ENCODE results near the gene TLL2. TPM values are rescaled to one million over a fixed set of nuclear protein-coding genes. Genes with fewer than 3 reads are reported as not detected.

TLL2 gene
- total and polyA plus RNA-seq, 2 donors (not counting 3 experiments of a cell fraction or from before 2014, with no cell fraction given): 0.03 to 0.20 TPM

DNA sequence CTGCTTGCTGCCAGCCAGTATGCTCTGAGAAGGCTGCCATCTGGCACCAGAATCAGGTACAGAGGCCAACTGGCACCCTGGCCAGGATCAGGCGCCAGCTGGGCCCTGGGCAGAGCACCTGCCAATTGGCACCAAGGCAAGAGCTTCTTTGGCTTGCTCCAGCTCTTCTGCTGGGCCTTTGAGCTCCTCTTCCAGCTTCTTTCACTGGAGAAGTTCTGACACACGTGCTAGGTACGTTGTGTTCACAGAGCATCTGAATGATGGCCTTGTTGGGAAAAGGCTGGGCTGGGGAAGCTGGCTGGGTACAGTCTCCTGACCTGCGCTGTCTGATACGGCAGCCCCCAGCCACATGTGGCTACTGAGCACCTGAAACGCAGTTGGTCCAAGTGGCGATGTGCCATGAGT is 123.3 kb downstream of the TLL2 start:
- no peaks in the 10 kb centered on the region for H3K9me1 ChIP-seq (replicated peaks; ENCODE audit: control insufficient read depth, extremely low read depth, insufficient read depth, low read length)
- H3K27ac ChIP-seq (ENCODE audit: insufficient read depth, low read depth, low read length): no peak overlapping the region
- dilution Hi-C loops (cut with MboI; ENCODE audit: extremely low pct_ligation_motif_present, low sequenced_read_pairs): no loop called here
- H3K4me3 ChIP-seq (replicated peaks in 1 of 3; ENCODE audit: insufficient read depth in 1 of 3, low read depth in 1 of 3, low read length in 3 of 3): no peak overlapping the region
- no peak for TF ChIP-seq EZH2 (IDR thresholded peaks at IDR 0.05; ENCODE audit: borderline replicate concordance, low read depth, low read length, severe bottlenecking)
- no peak for TF ChIP-seq FOS (IDR thresholded peaks at IDR 0.05; ENCODE audit: borderline replicate concordance, insufficient read depth, low read length)
- no peak for TF ChIP-seq MYC (IDR thresholded peaks at IDR 0.05; ENCODE audit: low read depth, low read length)
- no peak for TF ChIP-seq GATA2 (IDR thresholded peaks at IDR 0.05; ENCODE audit: insufficient read depth, insufficient read length, low read depth, low read length)
- no peak for TF ChIP-seq JUN (IDR thresholded peaks at IDR 0.05; ENCODE audit: borderline replicate concordance, insufficient read depth, insufficient read length, low read depth)
- TF ChIP-seq POLR2AphosphoS5 (IDR thresholded peaks at IDR 0.05; ENCODE audit: insufficient read depth, low read depth, low read length): no peak
- TF ChIP-seq, protein P1, sequence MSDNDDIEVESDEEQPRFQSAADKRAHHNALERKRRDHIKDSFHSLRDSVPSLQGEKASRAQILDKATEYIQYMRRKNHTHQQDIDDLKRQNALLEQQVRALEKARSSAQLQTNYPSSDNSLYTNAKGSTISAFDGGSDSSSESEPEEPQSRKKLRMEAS (IDR thresholded peaks at IDR 0.05; ENCODE audit: insufficient read depth, insufficient read length): no peak
- TF ChIP-seq, protein P2, sequence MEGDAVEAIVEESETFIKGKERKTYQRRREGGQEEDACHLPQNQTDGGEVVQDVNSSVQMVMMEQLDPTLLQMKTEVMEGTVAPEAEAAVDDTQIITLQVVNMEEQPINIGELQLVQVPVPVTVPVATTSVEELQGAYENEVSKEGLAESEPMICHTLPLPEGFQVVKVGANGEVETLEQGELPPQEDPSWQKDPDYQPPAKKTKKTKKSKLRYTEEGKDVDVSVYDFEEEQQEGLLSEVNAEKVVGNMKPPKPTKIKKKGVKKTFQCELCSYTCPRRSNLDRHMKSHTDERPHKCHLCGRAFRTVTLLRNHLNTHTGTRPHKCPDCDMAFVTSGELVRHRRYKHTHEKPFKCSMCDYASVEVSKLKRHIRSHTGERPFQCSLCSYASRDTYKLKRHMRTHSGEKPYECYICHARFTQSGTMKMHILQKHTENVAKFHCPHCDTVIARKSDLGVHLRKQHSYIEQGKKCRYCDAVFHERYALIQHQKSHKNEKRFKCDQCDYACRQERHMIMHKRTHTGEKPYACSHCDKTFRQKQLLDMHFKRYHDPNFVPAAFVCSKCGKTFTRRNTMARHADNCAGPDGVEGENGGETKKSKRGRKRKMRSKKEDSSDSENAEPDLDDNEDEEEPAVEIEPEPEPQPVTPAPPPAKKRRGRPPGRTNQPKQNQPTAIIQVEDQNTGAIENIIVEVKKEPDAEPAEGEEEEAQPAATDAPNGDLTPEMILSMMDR (IDR thresholded peaks at IDR 0.05; ENCODE audit: extremely low read depth in 1 of 2, insufficient read depth in 1 of 2, low read depth in 1 of 2, low read length in 2 of 2): no peak
- no peak for TF ChIP-seq POLR2A (IDR thresholded peaks at IDR 0.05; ENCODE audit: low read depth, low read length)
- no peak overlapping the region for H3K9ac ChIP-seq (replicated peaks; ENCODE audit: extremely low read depth, insufficient read depth, low read length)
- DNase-seq (ENCODE audit: low read depth, low spot score) (no peak), FAIRE-seq (no peak)
- ChIA-PET CTCF (interaction anchor here (0.8 kb wide), 1 partner anchor 16 kb away, joined by 4 read pairs; no protein-coding TSS in a partner anchor), POLR2A (no interaction called here)
- no peaks in the 10 kb centered on the region for H4K20me1 ChIP-seq (replicated peaks; ENCODE audit: control insufficient read depth, extremely low read depth, insufficient read depth, low read length)
- H3K9me3 ChIP-seq (replicated peaks; ENCODE audit: control insufficient read depth, insufficient read depth, low read length): no peaks in the 10 kb centered on the region
- no peaks in the 10 kb centered on the region for H3K36me3 ChIP-seq (ENCODE audit: control insufficient read depth in 2 of 2, extremely low read depth in 1 of 2, insufficient read depth in 2 of 2, low read length in 2 of 2)
- H3K4me1 ChIP-seq (ENCODE audit: control insufficient read depth, extremely low read depth, insufficient read depth, low read length): no peaks in the 10 kb centered on the region
- H3K4me2 ChIP-seq (ENCODE audit: insufficient read depth, low read length): no peak overlapping the region
- intact Hi-C loops (cut with micrococcal nuclease): no loop called here
- no peak overlapping the region for H2AFZ ChIP-seq (ENCODE audit: low read depth, low read length)
- H3K79me2 ChIP-seq (ENCODE audit: control insufficient read depth, insufficient read depth, low read length): no peaks in the 10 kb centered on the region
- BruUV-seq (replicated peaks): no TSS peak
- H3K27me3 ChIP-seq (ENCODE audit: control insufficient read depth in 2 of 2, insufficient read depth in 2 of 2, low read length in 2 of 2): peaks cover 2 to 3% of the 10 kb centered on the region in 2 experiments
